ENCODE data around the gene CPSF7.

Gene CPSF7

DNA sequence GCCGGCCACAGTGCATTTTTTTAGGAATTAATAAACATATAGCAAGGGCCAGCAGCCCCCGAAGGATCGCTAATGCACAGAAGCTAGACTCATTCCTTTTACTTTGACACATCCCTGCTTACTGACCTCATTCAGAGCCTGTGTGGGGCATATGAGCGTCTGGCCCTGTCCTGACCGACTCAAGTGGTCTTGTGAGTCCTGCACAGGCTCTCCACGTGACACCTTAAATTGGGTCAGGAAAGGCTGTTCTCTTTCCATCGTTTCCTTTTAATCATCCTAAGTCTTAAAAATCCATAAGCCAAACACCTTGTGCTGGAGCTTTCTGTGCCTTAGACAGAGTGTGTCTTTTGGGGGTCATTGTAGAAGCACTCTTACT is 18.8 kb upstream of the CPSF7 start:
- TF ChIP-seq CTCF (IDR thresholded peaks at IDR 0.05), result no peak

DNA sequence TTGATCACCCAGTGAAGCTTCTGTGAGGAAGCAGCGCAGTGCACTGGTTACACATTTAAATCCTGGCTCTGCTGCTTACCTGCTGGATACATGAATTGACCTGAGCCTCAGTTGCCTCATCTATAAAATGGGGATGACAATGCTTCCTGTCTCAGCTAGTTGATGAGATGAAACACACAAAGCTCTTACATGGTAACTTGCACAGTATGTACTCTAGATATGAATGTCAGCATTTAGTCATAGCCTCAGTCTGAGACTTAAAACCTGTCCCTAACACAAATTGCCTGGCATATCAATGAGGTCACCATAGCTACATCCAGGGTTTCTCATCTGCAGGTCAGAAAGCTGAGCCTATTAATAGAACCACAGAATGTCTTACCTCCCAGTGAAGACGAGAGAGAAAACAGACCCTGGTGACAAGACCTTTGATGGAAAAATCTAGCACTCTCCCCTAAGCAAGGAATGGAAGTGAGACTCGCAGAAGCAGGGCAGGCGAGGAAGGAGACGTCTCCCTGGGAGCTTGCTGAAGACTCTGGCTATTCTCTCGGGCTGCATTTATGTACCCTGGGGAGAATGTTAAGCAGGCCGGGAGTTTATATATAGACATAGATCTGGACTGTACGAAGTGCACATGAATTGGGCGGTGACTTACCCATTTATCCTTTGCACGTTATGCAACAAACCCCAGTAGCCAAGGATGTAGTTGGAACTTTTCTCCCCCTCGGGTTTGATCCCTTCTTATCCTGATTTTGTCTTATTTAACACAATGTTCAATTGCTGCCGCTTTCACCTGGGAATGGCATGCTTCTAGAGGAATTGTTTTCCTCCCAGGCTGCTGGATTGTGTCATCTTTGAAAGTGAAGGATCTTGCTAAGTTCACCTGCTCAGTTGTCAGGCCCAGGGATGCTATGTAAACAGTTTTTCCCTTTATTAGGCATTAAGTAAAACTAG is 18.1 kb upstream of the CPSF7 start:
- no peak for TF ChIP-seq CTCF (IDR thresholded peaks at IDR 0.05)

GRCh38 chr11:61446211-61446651 is 16.5 kb upstream of the CPSF7 start:
- peak; percentile 96 for TF ChIP-seq CTCF (IDR thresholded peaks at IDR 0.05)

DNA sequence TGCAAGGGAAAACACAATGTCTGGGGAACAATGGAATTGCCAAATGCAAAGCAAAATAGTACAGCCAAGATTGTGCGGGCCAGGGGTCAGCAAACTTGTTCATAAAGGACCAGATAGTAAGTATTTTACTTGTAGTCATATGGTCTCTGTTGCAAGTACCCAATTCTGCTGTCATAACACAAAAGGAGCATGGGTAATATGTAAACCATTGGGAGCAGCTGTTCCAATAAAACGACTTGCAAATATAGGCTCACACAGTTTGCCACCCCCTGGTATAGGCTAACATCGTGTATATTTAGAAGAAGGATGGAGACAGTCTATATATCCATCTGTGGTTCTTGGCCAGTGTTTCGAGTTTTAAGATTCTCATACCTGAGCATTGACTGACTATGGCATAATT is 15.7 kb upstream of the CPSF7 start:
- no peak for TF ChIP-seq CTCF (IDR thresholded peaks at IDR 0.05)

- TF ChIP-seq CTCF (IDR thresholded peaks at IDR 0.05), result no peak
Observed at GRCh38 chr11:61442616-61443015, 12.8 kb upstream of the CPSF7 start.

- no peak for TF ChIP-seq CTCF (IDR thresholded peaks at IDR 0.05)
Observed at GRCh38 chr11:61439615-61440014, 9.8 kb upstream of the CPSF7 start.

DNA sequence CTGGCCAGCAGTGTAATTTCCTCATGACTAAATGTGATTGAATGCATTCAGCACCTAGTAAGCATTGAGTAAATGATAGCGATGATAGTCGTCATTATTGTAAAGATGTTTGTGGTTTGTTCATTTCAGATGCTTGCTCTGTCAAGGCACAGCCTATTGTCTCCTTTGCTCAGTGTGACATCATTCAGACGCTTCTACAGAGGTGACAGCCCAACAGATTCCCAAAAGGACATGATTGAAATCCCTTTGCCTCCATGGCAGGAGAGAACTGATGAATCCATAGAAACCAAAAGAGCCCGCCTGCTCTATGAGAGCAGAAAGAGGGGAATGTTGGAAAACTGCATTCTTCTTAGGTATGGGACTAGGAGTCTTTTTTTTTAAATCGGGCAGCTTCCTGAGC is 7.7 kb upstream of the CPSF7 start:
- no peak for TF ChIP-seq CTCF (IDR thresholded peaks at IDR 0.05)
